ENCODE data around the gene FAM13A.

DNA sequence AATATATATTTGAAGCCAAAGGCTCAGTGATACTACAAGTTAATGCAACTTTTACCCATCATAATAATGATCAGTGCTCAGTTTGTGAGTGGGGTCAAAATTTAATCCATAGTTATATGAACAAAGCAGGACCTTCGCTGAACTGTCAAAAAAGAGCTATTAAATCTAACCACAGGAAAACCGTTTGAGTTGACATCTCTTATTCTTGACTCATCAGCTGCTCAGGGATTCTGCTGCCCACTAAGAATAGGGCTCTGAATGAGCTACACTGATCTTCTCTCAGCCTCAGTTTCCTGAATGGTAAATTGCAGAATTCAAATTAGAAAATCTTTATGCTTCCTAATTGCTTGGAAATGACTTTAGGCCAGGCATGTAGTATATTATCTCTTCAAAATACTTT lies 314.4 kb downstream of the FAM13A start:
- TF ChIP-seq POLR2A (IDR thresholded peaks at IDR 0.05) (no peak), POLR2AphosphoS5 (IDR thresholded peaks at IDR 0.05) (no peak)
- TF ChIP-seq, protein P1, sequence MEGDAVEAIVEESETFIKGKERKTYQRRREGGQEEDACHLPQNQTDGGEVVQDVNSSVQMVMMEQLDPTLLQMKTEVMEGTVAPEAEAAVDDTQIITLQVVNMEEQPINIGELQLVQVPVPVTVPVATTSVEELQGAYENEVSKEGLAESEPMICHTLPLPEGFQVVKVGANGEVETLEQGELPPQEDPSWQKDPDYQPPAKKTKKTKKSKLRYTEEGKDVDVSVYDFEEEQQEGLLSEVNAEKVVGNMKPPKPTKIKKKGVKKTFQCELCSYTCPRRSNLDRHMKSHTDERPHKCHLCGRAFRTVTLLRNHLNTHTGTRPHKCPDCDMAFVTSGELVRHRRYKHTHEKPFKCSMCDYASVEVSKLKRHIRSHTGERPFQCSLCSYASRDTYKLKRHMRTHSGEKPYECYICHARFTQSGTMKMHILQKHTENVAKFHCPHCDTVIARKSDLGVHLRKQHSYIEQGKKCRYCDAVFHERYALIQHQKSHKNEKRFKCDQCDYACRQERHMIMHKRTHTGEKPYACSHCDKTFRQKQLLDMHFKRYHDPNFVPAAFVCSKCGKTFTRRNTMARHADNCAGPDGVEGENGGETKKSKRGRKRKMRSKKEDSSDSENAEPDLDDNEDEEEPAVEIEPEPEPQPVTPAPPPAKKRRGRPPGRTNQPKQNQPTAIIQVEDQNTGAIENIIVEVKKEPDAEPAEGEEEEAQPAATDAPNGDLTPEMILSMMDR (IDR thresholded peaks at IDR 0.05): no peak

Data from breast epithelium (tissue), 3 donors.